ENCODE data around the gene ELAC2.

Gene ELAC2

DNA sequence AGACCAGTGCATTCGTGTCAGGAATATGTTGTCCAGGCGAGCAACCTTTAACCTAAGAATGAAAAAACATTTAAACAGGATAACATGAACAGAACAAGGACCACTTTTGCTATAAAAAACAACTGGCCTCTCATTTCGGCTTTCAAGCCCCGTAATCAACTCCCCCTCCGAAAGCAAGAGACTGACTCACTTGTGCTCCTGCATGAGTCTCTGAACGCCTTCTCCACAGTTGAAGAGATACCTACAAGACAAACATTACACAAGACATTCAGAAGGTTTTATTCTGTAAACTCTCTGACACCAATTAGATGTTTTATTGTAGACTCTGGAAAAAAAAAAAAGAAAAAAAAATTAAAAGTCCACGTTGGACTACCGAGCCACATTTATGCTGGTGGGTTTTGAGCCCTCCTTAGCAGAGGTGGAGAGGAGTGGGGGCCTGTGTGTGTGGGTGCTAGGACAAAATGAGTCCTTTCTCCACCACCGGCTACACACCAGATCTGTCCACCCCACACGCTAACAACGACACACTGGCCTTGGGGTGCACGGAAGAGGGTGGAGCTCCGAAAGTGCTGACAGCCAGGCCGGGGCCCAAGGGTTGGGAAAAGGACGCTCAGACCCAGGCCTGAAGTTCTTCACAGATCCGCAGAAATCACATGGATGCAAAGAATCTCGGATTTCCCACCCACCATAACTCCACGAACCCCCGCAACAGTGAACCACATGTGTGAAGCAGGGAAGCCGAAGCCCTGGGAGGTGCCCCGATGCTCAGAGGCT, 759 bp downstream of the ELAC2 start:
- DNase-seq (ENCODE audit: low read depth) = no peak

DNA sequence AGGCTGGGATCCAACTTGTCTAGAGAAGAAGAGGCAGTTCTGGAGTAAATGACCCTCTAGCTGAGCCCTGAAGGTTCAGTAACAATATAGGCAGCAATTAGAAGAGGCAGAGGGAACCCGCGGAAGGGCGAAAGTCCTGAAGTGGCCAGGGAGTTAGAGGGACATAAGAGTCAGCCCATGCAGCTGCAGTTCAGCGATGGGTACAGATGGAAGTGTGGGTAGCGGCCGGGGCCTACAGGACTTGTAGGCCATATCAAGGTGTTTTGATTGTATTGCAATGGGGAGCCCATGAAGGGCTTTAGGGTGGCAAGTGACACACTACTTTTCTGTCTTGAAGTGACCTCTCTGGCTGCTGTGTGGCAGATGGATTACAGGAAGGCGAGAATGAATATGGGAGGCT, 3.0 kb downstream of the ELAC2 start:
- DNase-seq (ENCODE audit: low read depth) = no peak

DNA sequence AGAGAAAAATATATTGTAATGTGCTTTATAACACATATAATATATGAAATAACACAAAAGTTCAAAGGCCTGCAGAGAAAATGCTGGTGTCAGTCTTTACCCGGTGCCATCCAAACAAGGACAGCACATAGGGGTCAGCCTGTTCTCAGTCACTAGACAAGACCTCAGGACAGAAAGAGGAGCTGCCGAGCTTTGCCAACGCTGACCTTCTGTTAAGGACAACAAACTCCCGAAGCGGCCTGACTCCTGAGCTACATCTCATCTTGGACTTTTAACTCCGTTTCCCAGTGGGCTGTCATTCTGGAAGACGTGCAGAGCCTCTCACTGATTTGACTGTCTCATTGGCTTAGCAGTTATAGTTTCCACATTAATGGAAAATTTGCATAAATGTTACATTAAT, 6.9 kb downstream of the ELAC2 start:
- DNase-seq (ENCODE audit: low read depth) = no peak

DNA sequence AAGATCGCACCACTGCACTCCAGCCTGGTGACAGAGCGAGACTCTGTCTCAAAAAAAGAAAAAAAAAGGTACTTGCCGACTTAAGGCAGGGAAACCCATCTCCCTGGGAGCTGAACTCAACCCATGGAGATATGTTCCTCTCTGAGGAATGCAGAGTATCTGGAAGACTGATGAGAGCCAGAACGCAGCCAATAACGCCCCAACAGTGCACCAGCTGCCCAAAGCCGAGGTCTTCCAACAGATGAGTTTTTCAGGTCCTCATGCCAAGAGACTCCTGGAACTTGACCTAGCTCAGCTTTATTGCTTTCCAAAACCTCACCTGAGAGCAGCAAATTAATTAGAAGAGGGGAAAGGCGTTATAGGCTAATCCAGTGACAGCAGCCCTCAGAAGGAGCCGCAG, 9.4 kb downstream of the ELAC2 start:
- DNase-seq (ENCODE audit: low read depth) = no peak

DNA sequence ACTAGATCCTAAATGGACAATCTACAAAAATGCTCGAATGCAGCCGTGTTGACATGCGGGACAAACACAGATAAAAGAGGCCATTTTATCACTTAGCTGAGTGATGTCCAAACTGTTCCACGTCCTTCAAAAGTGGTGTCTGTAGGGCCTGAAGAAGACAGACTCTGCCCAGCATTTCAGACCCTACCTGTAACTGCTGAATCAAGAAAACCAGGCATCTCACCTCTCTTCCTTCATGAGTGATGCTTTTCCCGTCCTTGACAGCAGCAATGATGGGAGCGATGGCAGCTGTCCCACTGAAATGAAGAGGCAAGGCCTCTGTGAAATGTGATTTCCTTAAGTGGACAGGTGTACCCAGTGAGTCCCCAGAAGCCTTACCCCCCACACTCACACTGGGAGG, 12.3 kb downstream of the ELAC2 start:
- no peak for DNase-seq (ENCODE audit: low read depth)

DNA sequence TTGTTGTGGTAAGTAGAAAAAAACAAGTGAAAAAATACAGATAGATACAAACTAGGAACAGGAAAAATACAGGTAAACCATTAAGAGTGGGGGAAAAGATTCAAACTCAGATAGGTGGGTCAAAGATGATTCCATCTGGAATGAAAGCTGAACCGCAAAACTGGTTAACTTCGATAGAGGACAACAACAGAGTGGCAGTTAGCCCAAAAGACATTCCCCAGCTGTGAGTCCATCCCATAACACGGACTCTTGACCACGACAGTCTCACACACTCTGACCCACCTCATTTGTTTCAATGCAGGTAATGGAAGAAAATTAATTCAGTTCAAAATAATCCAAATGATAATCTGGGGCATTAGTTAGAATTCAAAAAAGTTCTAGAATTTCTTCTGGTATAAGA, 13.5 kb downstream of the ELAC2 start:
- DNase-seq (ENCODE audit: low read depth) = no peak

DNA sequence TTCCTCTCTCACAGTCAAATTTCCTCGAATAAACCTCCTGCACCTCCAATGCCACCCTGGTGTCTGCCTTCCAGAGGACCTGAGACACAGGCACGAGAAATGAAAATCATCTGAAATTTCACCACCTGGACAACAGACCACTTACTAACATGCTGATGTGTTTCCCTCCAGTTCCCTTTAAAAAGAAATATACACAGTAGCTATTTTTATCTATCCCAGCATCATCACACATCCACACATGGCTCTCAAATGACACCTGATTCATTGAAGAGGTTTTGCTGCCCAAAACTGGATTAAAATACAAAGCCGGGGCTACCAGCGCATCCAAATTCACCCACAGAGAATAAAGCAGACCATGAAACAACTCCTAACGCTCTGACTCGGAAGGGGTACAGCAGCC, 13.9 kb downstream of the ELAC2 start:
- no peak for DNase-seq (ENCODE audit: low read depth)

DNA sequence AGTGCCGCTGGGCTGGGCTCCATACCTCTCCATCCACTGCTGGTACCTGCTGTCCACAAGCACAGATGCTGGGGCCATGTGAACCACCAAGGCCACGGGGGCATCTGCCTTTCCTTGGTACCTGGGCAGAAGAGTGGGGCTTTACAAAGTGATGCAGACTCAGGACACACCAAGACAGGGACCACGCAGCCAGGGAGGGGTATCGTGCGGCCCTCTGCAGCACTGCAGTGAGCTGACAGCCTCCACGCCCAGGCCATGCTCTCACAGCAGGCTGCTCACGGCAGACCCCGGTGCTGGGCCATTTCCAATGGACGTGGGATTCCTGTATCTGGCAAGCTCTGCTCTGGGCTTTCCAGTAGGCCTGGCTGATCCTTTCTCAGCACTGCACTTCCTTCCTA, 14.4 kb downstream of the ELAC2 start:
- no peak for DNase-seq (ENCODE audit: low read depth)

DNA sequence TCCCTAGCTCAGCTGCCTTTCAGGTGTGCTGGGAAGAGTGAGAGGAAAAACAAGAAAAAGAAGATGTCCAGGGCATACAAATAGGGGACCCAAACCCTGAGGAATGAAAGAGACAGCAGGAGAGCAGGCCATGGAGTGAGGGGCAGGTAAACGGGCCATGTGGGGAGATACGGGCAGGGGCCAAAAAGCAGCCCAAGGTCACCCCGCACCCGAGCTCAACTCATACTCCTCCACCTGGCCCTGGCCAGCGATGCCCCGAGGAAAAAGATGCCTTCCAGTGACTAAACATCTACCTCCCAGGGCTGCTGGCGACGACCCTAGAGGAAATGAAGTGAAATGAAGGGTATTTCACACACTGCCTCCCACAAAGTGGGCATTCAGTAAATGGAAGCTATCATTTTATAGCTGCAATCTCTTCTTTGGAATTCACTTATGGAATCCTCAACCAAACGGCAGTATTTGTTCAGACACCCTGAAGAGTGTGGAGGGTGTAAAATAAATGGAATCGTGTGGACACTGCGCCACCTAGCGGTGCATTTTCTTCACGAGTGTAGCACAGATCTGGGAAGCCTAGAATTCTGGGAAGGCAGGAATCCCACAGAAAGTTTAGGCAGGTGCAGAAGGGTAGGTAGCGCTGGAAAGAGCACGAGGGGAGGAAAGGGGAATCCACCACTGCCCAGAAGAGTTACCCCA, 14.9 kb downstream of the ELAC2 start:
- DNase-seq (ENCODE audit: low read depth) = no peak

DNA sequence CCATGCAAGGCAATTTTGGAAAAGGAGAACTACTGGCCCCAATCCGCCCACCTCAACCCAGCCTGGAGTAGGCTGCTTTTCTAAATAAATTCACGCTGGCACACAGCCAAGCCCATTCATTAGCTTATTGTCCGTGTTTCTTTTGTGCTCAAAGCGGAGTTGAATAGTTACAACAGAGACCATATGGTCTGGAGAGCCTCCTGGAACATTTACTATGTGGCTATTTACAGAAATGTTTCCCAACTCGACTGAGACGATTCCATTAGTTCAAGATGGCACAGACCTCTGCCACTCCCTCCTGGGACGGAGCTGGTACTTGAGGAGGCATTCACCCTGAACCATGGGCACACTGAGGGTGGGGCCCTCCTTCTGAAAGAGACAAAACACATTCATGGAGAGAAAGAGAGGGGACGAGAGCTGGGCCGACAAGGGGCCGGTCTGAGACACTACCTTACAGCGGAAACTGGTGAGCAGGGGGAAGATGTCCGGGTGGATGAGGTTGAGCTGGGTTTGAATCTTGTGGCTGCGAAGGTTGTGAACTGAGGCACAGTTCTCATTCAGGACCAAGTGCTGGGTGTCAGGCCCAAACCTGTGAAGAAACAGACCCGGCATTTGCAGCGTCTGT, 15.7 kb downstream of the ELAC2 start:
- DNase-seq (ENCODE audit: low read depth) = no peak

DNA sequence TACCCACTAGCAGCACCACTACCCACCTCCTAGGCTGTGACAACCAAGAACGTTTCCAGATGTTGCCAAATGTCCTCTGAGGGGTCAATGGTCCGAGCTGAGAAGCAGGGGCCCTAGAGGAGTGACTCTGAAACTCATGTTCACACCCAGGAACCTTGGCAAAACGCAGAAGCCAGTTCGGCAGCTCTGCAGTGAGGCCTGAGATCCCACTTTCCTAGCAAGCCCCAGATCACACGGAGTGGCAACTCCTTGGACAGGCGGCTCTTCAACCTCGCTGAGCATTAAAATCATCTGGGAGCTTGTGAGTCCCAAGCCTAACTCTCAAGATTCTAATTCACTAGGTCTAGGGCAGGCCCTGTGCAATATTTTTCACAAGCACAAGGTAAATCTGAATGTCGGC, 17.3 kb downstream of the ELAC2 start:
- DNase-seq (ENCODE audit: low read depth) = no peak

DNA sequence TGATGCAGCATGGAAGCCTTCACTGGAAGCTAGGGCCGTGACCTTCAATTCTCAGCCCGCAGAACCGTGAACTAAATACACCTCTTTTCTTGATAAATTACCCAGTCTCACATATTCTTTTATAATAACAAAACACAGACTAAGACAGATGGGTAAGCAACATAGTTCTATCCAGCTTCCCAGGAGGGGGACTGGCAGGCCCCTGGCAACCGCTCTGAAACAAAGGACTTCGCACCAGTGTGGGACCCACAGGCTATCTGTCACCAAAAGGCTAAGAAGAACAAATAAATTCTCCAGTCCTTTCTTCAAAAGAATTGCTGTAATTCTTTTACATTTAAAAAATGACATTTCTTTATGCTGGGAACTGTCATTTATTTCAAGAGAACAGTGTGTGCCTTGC, 19.0 kb downstream of the ELAC2 start:
- DNase-seq (ENCODE audit: low read depth) = no peak

DNA sequence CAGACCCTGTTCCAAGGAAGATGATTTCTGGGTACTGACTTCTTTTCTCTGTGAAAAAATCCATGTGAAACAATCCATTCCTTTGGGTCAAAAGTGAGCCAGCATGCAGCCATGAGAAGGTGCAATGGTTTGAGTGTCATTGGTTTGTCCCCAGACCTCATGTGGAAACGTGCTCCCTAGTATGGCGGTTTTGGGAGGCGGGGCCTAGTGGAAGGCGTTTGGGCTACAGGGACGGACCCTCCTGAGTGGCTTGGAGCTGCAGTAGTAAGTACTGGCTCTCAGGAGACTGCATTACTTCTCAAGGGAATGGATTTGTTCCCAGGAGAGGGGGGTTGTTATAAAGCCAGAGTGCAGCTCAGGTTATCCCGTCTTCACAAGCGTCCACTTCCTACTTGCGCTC, 19.4 kb downstream of the ELAC2 start:
- DNase-seq (ENCODE audit: low read depth) = no peak

DNA sequence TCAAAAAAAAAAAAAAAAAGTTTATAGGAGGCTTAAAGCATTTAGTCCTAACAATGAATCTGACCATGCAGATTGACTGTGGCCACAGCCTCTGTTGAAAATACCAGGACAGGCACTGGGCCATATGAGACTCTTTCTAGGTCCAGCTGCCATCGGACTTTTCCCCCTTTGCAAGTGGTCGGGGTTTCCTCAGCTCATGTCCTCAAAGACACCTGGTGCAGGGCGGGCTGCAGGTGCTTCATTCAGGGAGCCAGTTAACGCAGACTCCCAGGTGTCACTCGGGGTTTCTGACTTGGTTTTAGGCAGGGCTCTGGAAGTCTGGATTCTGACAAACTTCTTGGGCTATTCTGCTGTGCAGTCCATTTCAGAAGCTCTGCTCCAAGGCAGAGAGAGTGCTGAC, 20.9 kb downstream of the ELAC2 start:
- DNase-seq (ENCODE audit: low read depth) = no peak

DNA sequence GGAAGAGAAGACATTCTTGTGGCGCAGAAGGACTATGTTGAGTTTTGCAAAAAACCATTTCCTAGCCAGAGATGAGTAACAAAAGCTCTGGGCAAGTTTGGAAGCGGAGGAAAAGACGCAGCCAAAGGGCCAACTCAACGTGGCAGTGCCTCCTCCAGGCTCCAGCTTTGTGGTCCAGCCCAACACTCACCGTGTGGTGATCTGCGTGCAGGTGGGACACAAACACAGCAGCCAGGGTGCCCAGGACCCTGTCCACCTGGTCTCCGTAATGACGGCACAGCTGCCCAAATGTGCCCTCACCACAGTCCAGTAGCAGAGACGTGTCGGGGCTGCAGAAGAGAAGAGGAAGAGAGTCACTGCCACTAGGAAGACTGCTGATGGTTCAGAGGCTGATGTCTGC, 21.5 kb downstream of the ELAC2 start:
- DNase-seq (ENCODE audit: low read depth) = no peak

DNA sequence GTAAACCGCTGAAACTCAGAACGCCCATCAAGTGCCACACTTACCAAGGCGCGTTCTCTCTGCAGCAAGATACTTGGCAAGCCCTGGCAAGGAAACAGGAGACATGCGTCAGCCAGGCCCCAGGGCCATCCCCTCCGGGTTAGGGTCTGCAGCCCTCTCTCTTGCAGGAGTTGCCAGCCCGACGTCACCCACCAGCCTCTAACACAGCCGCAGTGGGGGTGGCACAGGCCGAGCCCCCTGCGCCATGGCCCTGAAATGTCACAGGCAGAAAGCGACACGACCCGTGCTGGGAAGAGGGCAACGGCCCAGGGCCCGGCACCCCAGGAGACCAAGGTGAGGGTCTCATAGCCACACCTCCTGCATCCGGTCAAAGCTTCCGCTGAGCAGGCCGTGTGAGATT, 21.9 kb downstream of the ELAC2 start:
- no peak for DNase-seq (ENCODE audit: low read depth)

DNA sequence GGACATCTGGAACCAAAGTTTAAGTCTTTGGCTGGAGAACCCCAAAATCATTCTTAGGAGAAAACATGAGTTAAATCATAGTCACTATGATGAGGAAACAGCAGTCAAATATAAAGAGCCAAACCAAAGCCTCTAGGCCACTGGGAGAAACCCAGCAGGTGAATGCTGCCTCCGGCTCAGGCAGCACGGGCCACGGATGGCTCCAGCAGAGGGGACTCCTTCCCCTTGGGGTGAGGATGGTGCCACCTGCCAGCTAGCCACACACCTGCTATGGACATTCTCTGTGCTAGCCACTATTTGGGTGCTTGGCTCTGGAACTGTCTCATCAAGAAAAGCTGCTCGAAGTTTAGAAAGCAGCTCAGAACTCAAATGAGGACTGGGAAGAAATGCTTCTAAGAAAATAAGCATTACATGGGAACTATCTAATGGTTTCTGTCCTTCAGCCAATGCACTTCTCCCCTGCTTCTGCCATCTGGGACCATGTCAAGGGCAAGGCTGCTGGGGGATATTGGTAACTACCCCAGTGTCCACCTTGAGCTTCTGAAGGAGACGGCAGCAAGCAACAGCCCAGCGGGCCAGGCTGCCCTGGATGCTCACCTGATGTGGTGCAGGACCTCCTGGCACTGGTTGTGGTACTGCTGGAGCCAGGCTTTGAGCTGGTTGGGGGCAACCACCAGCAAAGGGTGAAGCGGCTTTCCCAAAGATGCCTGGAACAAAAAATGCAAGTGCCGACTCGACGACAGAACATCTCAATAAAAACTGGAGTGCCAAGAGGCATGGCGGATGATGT, 22.5 kb downstream of the ELAC2 start:
- DNase-seq (ENCODE audit: low read depth) = no peak

DNA sequence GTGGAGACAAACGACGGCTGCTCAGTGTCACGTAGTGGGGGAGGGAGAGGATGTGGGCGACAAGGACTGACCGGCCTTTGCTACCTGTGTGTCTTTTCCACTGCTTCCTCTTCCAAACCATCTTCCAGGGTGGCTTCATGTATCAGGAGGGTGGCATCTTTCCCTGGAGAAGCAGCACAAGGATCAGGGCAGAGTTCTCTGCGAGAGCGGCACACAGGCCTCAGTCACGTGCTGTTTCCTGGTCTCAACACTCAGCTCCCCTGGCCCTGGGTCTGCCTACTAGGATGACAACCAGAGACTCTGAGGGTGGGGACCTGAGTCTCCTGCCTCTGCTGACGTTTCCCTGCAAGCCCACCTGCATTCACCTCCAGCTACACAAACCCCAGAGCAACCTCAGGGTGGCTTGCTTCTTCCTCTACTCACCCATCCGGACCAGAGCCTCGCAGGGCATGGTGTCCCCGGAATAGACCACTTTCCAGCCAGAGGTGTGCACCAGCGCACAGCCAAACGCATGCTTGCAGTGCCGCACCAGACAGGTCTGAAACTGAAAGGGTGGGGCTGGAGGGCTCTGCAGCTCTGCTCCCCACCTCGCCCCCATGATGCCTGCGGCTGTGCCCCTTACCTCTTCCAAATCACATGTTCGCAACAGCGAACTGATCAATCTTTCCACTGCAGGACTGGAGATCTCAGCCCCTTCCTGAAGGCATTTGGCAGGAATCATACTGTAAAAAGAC, 23.3 kb downstream of the ELAC2 start:
- DNase-seq (ENCODE audit: low read depth) = no peak

DNA sequence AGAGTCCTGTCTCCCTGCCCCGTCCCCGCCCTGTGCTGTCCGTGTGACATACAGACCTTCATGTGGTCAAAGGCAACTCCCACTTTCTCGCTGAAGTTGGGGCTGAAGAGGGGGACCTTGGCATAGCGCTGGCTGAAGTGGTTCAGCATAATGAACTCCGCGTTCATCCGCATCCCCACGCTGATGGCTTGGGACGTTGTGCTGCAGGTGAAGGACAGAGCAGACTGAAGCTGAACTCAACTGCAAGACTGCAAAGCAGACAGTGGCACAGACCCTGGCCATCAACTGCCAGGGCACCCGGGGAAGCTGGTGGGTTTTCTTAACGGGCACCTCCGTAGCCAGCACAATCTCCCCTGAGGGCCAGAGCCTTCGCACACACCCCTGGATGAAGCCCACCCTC, 24.2 kb downstream of the ELAC2 start:
- no peak for DNase-seq (ENCODE audit: low read depth)

DNA sequence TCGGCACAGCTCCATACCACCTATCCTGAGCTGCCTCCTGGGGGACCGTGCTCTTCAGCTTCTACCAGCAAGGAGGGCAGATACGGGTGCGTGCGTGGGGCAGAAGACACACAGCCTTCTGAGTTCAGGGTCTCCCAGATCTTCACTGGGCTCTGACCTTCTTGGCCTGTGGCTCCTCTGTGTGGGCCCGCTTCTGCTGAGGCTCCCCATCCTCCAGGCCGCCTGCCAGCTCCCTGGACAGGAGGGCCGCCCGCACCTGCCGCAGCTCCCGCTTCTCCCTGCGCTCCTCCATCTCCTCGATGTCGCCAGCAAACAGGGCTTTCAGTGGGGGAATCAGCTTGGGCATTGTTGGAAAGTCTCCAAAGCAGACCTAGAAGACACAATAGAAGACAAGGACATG, 25.2 kb downstream of the ELAC2 start:
- no peak for DNase-seq (ENCODE audit: low read depth)

DNA sequence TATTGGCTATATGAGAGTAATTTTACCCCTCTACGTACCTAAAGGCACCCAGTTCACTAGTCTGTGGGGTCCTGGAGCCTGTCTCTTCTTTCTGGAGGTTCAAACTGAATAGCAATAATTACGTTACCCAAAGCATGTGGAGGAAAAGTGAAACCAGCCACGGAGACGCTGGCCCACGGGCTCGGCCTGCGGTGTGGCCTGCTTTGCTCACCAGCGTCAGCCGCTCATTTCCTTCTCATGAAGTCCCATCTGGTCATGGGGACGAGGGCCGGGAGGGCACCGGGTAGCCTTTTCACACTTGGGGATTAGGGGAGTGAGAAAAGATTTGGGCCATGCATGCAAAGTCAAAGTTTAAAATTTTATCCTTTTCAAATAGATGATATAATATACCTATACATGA, 26.9 kb downstream of the ELAC2 start:
- no peak for DNase-seq (ENCODE audit: low read depth)

Measured in GM04503 (cell line).